ENCODE data around the gene MYH10.
"Not testable (repeated sequence)": the region's sequence is repeated elsewhere in the genome, so short reads cannot be mapped to it uniquely, and the experiment has no call there.

The MYH10 gene

DNA sequence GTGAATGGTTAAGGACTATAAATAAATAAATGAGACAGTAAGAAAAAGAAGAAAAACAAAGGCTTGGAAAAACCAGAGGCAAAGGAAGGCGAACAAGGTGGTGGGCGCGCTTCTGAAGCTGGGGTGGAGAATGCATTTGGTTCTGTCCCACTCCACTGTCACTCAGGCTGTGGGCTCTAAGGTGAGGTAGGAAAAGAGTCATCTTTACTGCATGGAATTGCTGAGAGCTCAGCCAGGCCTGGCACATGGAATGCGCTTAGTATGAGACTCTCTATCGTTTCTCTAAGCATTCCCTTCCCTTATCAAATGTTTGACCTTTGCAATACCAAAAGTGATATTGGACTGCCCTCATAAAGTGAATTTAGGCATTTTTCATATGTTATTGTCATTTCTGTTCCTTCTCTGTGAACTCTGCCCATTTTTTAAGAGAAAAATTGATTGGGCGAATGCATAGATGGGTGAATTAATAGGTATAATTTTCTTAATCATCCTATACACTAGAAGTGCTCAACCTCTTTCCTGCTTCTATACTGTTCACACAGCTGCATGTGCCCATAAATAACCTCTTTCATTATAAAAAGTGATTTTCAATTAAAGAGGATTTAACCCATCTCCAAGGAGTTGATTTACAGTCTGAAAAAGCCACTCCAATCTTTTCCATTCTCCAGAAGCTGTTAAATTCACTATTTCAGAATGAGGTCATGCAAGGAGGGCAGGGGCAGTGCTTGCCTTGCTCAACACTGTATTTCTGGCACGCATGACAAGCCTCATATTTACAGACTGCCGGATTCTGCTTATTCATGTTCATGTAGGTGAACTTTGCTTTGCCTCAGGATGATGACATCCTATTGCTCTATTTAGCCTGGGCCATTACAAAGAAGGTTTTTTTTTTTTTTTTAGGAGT is 87.7 kb downstream of the MYH10 start:
- DNase-seq = no peak

- not testable (repeated sequence) for DNase-seq
Measured at GRCh38 chr17:8539976-8540375, 90.5 kb downstream of the MYH10 start.

- no peak for DNase-seq
Measured at GRCh38 chr17:8537734-8538133, 92.8 kb downstream of the MYH10 start.

DNA sequence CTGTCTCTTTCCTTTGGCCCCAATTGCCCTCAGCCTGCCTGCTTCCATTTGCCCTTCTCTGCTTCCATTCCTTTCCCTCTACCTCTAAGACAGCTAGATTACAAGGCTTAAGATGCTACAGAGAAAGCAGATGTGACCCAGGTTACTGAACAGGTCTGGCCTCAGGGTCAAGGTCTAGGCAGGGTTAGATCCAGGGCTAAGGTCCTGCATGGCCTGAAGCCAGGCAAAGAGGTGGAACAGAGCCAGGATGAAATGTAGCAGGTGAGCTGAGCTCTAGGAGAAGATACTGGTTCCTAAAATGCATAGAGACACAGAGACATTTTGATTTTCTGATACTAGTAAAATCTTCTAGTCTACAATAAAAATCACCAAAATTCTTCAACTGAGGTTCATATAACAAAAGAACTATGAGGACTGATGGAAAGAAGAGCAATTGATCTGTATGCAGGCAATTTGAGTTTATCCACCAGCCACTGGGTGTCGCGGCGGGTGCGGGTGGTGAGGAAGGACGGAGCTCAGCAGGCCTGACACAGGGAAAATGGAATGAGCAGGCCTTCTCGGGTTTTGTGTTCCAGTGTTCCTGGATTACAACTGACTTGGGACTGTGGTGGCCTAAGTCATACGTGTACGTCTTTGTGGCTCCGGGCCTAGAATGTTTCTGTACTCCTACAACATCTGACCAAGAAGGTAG is 95.9 kb downstream of the MYH10 start:
- DNase-seq = no peak

DNA sequence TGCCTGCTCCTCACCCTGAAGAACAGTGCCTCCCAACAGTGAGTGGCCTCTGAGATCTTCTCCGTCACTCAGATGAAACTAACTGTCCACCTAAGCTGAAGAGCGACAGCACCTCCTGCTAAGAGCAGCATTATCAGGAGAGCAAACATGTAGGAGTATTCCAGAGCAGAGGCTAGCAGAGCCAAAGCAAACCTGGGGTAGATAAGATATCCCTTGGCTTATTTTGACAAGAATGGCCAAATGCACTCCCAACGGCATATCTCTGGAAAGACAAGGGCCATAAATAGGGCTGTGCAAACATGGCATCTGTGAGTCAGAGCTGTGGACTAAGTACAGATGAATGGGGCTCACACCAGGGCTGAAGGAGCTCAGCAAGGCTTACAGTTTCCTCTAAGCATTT is 98.5 kb downstream of the MYH10 start:
- DNase-seq = no peak

DNA sequence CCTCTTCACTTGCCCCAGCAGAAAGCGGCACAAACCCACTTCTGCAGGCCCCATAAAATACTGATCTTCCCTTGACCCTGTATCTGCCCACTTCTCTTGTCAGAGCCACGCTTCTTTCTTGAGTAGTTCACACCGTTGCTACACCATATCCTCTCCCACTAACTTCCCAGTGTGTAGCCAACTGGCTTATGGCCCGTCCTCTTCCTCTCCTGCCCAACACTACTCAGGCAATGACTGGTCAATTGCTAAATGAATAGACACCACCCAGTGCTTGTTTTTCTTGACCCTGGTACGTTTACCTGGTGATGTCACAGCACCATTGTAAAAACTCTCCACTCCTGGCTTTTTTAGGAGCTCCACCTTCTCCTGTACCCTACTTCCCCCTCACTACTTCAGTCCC is 107.9 kb downstream of the MYH10 start:
- no peak for DNase-seq

GRCh38 chr17:8520981-8521380 is 109.5 kb downstream of the MYH10 start:
- DNase-seq = no peak

GRCh38 chr17:8518850-8519249 is 111.7 kb downstream of the MYH10 start:
- no peak for DNase-seq

- DNase-seq = no peak
Measured at GRCh38 chr17:8518326-8518725, 112.2 kb downstream of the MYH10 start.

- no peak for DNase-seq
Measured at GRCh38 chr17:8514801-8515200, 115.7 kb downstream of the MYH10 start.

- DNase-seq = no peak
Measured at GRCh38 chr17:8506145-8506544, 124.4 kb downstream of the MYH10 start.

DNA sequence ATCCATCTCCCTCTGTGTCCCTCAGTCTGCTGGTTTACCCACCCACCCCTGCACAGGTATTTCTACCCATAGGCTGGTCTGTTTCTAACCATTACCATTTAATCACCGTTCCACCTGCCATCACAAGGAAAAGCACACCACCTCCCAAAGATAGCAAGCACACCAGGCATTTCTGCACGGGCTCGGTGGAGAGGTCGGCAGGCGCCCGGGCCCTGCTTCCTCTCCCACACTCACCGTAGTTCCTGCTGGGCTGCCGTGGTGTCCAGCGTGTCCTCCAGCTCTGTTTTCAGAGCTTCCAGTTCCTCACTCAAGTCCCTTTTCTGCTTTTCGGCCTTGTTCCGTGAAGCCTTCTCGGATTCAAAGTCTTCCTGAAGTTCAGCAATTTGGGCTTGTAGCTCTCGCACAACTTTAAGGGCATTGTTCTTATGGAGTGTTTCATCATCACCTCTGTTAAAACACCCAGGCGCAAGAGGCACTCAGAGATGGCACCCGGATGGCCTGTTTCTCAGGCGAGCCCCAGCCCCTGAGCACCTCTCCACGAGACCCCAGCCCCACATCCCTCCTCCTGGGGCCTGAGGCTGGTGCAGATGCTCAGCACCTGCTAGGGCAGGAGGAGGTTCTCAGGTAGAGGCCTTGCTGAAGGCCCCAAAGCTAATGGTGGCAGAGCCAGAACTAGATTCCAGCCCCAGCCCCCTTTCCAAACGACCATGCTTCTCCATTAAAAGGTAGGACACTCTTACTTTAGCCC is 125.9 kb downstream of the MYH10 start:
- no peak for DNase-seq

GRCh38 chr17:8503807-8504206 is 126.7 kb downstream of the MYH10 start:
- DNase-seq = no peak

DNA sequence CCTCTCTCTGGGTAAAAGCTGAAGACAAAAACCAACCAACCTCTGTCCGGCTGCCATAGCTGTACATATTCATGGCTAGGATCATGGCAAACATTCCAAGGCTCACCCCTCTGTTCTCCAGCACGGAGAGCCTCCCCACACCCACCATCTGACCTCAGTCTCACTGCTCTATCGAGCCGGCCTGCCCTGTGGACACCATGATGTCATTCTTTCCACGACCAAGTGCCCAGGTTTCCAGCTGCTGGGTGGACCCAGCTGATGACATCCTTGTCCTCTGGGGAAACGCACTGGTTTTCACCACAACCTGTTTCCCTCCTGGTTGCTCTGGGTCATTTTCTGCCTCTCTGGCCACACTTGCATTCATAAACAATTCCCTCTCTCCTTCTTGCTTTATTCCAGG is 127.2 kb downstream of the MYH10 start:
- no peak for DNase-seq

DNA sequence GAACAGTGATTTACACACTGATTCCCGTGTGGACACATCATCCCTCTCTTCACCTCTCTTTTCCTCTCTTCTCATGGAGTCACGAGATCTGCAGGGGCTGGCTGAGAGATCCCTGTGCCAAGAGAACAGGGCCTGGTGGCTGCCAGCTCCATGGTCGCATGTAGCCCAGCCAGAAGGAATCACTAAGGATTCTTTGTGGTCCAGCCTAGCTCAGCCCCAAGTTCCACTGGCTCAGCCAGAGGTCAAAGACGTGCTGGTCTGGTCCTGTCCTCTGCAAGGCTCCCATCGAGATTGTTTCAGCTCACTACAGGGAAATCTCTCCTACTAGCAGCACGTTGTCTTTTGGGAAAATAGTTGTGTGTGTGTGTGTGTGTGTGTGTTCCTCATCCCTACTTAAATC is 128.4 kb downstream of the MYH10 start:
- DNase-seq = no peak

- DNase-seq = no peak
Measured at GRCh38 chr17:8500609-8501008, 129.9 kb downstream of the MYH10 start.

GRCh38 chr17:8499614-8500013 is 130.9 kb downstream of the MYH10 start:
- no peak for DNase-seq

GRCh38 chr17:8499171-8499570 is 131.4 kb downstream of the MYH10 start:
- DNase-seq = no peak

DNA sequence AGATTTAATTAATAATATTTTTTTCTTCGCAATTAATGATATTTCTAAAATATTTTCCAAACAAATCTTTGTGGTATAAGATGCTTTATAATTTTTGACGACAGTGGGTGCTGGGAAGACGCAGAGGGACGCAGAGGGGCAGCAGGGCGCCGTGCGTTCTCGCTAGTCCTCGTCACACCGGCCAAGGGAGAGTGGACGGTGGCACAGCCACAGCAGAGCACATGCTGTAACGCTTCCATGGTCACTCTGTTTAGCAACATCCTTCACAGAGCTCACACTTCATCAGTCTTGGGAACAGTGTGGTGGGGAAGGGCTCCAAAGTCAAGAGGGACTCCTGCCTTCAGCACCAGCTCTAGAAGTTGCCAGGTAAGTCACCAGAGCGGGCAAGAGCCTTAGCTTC is 134.4 kb downstream of the MYH10 start:
- DNase-seq = no peak

DNA sequence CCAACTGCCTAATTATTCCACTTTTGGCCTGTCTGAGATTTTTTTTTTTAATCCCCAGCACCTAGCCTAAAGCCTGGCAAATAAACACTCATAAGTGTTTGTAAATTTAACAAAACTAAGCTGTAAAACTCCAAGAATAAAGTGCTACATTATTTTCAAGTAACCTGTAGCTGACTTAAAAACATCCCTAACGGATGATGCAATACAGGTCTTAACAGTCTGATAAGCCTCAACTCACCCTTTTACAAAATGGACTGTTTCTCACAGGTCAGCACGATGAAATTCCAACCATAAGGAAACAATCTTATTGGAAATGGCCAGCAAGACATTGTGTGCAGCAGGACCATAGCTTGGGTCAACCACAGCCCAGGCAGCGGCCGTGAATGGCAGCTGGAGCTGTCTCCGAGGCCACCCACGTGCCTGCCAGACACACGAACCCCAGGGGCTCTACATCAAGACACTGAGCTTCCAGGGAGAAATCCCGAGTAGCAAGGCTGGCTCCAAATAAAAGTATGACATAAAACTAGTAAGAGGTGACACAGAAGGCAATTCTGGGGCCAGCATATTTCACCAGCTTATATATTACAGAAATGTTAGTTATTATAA is 135.9 kb downstream of the MYH10 start:
- no peak for DNase-seq

DNA sequence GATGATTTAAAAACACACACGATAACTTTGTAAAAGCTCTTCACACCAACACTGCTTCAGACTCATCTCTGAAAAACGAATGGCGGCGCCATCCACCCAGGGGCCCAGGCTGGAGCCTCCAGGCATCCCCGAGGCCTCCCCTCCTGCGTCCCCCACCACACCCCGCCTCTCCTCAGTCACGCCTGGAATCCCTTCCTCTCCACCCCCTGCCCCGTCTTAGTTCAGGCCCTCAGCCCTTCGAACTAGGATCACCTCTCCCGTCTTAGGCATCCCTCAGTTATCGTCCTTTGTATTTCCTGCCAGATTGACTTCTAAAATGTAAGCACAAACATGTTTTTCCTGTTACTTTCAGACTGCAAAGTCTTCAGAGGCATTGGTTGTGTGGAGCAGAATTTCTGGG is 136.5 kb downstream of the MYH10 start:
- DNase-seq = no peak

- DNase-seq = no peak
Measured at GRCh38 chr17:8492121-8492520, 138.4 kb downstream of the MYH10 start.
